NCI-H345 treated with DMSO at 0.1 percent for 48 hours (cell line): ENCODE results near the gene ALPI.

Source experiments
- DNase-seq: peaks from one replicate; lab custom pipeline; 2025; ENCODE audit not compliant: unreplicated experiment; lab: John Stamatoyannopoulos, UW

The ALPI gene

GRCh38 chr2:232483923-232484627 is 28.1 kb downstream of the ALPI start:
- DNase-seq: no peak

DNA sequence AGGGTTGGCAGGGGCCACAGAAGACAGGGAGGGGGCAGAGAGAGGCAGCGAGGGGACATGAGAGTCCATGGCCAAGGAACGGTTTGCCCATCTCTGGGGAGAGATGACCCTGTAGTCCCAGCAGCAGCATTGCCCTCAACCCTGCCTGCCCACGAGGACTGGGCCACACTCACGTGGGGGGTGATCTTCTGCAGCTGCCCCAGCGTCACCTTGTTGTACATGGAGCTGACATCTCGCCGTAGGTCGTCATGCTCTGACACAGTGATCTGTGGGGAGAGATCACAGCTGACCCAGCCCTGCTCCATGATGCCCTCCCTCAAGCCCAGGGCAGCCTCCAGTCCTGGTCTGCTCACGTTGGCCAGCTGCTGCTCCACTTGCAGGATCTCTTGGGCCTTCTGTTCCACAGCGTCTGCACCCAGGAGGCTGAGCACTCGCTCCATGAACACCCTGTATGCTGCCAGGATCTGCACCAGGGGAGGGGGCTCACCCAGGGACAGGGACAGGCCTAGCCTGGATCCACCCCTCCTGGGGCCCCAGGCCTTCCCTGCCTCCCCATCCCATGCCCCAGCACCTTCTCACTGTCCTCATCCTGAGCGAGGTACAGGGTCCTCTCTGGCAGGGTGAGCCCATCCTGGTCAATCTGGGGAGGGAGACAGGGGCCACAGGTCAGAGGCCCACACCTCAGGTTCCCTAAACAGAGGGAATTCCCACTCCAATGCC is 28.8 kb downstream of the ALPI start:
- no peak for DNase-seq

GRCh38 chr2:232485348-232485756 is 29.4 kb downstream of the ALPI start:
- DNase-seq: no peak

DNA sequence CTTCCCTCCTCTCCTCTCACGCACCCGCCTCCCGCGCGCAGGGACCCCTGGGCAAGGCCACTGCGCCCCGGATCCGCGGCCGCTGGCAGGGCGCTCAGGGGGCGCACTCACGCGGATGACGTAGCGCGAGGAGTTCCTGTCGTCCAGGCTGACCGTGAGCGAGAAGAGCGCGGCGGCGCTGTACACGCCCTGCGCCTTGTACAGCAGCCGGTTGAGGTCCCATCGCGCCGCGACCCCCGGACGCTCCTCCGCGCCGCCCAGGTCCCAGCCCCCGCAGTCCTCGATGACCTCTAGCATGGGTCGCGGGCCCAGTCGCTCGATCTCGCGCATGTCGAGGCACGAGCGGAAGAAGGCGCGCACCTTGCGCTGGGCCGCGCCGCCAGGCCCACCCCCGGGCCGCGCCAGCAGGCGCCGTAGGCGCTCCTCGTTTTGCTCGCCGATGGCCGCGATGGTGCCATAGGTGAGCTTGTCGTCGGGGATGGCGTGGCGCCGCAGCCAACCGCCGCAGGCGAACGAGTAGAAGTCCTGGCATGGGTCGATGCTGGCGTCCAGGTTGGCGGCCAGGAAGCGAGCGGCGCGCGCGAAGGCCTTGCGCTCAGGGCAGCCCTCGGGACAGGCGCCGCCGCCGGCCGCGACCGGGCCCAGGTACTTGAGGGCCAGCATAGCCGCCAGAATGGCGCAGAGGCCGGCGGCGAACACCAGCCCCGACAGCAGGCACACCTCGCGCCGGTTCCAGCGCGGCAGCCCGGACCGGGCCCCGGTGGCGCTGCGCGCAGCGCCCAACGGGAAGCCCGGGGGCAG is 30.0 kb downstream of the ALPI start:
- DNase-seq: no peak

DNA sequence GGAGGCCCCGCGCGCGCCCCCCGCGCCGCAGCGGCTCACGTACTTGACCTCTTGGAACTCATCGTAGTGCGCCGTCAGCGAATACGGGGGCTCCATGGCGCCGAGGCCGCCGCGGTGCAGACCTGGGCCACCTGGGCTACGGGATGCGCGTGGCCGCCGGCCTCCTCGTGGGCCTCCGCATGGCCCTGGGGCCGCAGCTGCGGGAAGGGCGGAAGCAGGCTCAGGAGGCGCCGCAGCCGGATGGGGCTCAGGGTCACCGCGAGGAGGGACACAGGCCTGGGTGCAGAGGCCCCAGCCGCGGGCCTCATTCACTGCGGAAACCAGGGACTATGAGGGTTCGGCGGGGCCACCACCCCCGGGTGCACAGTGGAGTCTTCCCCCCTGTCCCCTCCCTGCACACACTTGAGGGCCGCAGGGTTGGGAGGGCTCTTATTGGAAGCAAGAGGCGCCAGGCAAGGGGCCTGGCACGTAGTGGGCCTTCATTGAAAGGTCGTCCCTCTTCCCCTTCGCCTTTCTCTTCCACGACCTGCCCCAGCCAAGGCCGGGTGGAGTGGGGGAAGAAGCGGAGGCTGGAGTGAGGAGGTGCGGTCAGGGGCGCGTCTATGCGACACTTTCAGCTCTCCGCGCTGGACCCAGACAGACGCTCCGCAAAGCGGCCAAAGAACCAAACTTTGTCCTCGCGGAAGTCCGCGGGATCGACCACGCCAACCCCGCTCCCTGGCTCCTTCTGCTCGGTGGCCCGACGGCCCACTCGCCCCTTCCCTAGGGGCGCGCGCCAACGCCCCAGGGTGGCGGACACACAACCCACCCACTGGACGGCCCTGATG is 30.8 kb downstream of the ALPI start:
- DNase-seq: no peak

DNA sequence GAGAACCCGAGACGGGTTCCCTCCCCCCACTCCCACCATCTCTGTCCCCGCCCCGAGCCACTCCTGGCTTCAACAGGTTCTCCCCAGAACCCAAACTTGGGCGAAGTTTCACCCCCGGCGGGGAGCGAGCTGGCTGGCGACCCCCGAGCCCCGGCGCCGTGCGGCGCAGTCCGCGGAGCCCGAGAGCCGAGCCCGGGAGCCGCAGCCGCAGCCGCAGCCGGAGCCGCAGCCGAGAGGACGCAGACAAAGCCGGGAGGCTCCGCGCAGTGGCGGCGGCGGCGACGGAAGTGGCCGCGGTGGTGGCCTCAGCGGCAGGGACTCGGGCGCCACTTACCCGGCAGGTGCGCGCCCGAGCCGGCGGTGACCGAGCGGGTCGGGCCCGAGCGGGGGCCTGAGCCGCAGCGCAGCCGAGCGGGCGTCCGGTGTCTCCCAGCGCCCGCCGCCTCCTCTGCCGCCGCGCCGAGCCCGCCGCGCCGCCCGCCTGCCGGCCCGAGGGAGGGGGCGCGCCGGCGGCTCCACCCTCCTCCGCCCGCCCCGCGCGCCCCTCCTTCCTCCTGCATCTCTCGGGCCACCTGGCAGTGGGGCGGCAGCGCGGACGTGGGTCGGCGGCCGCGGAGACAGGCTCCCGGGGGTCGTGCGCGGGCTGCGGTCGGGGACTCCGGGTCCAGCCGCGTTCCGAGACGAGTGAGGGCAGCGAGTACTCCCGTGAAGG is 31.6 kb downstream of the ALPI start, which contains the start of gene ECEL1:
TSS of gene ECEL1 (minus strand) at position 450 of the 712 bp plus-strand sequence. CDS start 1,181 bp downstream, outside the sequence.
- no peak for DNase-seq

- no peak for DNase-seq
Measured at GRCh38 chr2:232488097-232488711, 32.3 kb downstream of the ALPI start.

DNA sequence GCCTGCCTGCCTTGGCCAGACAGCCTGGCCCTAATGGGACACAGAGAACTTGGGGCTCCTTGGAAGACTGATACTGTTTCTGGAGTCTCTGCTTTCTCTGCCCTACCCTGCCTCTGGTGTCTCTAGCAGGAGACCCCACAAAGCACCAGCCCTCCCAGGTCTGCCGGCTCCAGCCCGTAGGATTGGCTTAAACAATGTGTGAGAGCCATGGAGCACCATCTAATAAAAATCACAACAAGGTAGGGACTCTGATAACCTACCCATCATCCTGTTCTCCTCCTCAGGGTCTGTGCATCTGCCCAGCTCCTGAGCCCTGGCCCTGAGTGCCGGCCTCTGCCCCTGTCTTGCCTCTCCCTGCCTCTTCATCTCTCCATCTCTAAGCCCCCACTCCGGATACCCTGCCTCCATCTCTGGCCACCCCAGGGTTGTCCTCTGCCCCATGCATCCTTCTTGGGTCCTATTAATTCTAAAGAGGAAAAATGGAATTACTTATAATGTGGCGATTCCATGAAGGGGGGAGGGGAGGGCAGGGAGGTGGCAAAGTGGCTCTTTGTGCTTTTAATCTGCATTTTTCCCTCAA is 32.9 kb downstream of the ALPI start:
- no peak for DNase-seq

DNA sequence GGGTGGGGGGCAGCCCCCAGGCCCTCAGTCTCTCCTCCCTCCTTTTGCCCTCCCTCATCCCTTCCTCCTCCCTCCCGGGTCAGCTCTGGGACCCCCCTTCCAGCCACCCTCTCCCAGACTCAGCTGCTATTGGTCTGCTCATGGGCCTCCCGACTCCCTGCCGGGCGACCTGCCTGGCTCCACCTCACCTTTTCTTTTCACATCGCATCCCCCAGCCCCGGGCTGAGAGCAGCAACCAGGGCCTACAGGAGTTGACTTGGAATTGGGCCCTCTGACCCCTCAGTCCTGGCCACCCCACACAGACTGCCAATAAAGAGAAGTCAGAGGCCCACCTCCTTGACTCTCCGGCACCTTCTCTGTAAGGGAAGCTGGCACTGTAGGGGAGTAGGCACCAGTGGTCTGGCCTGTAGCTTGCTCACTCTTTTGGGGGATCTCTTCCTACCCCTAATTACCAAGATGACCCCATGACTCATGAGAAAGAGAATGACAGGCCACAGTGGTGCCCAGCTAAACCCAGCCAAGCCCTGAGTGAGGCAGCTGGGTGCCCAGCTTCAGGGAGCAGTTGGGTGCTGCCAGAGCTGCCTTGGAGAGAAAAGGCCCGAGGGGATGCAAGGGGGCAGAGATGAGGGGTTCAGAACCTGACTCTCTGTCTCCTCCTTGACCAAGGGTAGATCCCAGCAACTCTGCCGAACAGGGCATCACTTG is 33.7 kb downstream of the ALPI start:
- no peak for DNase-seq

DNA sequence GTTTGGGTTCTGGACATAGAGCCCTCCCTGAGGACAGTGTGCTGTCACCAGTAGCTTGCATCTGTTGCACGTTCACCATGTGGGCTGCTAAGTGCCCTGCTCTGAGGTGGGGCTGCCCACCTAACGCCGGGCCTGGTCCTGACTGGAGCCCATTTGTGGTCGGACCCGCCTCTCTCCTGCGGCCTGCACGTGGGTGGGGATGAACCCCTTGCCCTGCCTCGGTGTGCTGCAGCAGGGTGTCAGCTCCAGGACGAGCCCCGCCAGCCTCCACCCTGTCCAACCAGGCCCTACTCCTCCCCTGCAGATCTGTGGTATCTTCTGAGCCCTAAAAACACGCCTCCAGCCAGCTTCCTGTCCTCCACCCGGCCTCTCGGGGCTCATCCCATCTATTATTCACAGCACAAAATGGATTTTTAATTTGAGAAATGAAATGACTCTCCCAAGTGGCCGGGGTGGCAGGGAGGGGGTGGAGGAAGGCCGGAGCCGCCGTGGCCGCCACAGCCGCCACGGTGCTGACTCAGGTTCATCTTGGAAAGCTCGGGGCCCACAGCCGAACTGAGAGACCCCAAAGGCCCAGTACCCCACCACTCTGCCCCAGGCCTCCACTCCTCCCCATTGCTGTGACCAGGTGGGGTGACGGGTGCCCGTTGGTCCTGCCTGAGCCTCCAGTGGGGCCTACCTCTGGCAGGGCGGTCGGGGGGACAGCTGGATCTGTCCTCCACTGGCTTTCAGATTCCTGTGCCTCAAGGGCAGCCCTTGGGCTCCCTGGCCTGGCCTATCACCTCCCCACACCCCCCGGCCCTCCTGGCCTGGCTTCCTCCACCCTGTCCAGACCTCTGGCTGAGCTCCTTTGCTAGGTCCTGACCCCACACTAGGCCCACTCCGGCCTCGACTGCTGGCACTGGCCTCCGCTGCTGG is 34.5 kb downstream of the ALPI start:
- DNase-seq: no peak

GRCh38 chr2:232491139-232491780 is 35.3 kb downstream of the ALPI start:
- no peak for DNase-seq

GRCh38 chr2:232492236-232492848 is 36.4 kb downstream of the ALPI start:
- no peak for DNase-seq

DNA sequence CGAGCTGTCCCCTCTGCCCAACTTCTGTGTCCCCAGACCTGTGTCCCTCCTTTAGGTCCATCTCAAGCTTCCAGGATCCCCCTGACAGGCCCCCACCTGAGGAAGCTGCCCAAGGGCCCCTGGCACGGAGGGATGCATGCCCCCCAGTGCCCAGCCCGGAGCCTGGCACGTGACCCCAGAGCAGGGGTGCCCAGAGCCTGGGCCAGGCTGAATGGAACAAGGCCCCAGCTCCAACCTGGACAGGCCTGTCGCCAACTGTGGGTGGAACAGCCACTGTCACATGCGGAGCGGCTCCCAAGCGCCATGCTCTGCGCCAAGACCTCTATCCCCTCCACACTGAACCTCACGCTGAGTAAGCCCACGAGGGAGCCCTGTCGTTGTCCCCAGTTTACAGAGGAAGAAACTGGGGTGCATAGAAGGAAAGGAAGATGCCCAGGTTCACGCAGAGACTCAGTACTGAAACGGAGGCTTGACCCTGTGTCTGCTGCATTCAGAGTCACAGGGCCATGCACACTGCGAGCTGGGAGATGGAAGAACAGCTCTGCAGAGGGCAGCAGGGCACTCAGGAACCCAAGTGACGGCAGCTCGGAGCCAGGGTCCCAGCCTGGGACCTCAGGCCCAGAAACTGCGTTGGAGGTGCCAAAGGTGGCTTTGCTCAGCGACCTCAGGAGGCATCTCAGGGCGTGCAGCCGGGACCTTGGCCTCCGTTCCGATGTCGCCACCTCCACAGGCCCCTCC is 37.2 kb downstream of the ALPI start:
- DNase-seq: no peak

DNA sequence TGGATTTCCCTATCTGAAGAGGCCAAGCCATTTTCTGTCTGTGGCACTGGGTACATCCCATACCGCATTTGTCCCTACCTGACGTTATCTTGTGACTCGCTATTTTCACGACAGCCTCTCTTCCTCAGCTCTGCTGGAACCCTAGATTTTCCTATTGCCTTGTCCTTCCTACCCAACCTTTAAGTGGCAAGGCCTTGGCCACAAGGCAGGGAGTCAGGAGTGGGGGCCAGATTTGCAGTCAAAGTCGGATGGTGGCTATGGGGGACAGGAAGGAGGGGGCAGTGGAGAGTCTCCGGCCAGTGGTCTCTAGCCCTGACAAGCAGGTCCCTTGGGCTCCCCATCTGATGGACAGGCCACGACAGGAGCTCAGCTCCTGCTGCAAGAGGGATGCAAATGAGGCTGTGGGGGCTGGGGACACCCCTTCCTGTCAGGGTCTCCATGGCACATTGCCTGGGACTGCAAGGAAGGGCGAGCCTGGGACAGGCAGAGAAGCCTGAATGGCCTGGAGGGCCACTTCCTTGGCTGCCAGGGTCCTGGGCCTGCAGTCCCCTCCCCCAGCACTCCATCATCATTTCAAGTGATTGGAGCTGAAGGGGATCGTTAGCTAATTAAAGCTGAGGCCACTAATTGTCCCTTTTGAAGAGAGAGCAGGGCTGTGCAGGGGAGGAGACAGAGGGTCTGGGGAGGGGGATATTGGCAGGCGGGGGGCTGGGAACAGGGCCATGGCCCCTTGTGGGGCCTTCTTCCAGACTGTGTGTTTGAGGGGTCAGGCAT is 37.9 kb downstream of the ALPI start:
- no peak for DNase-seq

DNA sequence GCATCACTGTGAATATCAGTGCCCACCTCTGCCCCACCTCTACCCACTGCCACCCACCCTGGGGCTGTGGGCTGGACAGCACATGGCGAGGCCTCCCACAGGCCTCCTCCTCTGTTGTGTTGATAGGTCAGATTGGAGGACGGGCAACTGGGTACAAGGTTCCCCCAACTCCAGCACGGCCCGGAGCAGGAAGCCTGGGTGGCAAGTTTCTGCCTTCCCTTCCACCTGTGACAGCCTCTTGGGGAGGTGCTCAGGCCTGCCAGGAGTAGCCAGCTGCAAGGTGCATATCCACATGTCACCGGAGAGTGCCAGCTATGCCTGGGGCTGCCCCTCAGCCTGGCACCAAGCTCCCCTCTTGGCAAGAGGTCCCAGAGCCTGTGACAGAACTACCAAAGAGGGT is 38.6 kb downstream of the ALPI start:
- DNase-seq: no peak
